WERI-Rb-1 (cell line): ENCODE data around the gene PDE7B.

Experiments used
- DNase-seq: peaks from one replicate; pipeline ENCODE4 v3.0.0-alpha.2; 2020
- H3K27ac ChIP-seq: fragments of 250-450 bp; sonication (Bioruptor Pico); 2 replicates; pipeline ENCODE4 v1.5.1; 2020; ENCODE audit warnings: mild to moderate bottlenecking, moderate library complexity
- H3K27me3 ChIP-seq: fragments of 250-450 bp; sonication (Bioruptor Pico); 2 replicates; pipeline ENCODE4 v1.5.1; 2021; ENCODE audit warnings: mild to moderate bottlenecking, low read depth, moderate library complexity; ENCODE audit not compliant: insufficient read depth, severe bottlenecking
- H3K36me3 ChIP-seq: fragments of 250-450 bp; sonication (Bioruptor Pico); 2 replicates; pipeline ENCODE4 v1.5.1; 2020; ENCODE audit warnings: mild to moderate bottlenecking, moderate library complexity
- H3K4me3 ChIP-seq: 2 replicates; pipeline ENCODE4 v1.5.1; 2011; ENCODE audit warnings: low read depth, mild to moderate bottlenecking, control low read depth, low read length
- H3K9me3 ChIP-seq: fragments of 250-450 bp; sonication (Bioruptor Pico); 2 replicates; pipeline ENCODE4 v1.5.1; 2021; ENCODE audit warnings: mild to moderate bottlenecking, moderate library complexity; ENCODE audit not compliant: severe bottlenecking
- TF ChIP-seq, protein P1 (sequence below): IDR thresholded peaks from 2 replicates; pipeline ENCODE4 v1.5.1; 2011; ENCODE audit warnings: low read depth, mild to moderate bottlenecking, control low read depth, inconsistent platforms, low read length

The PDE7B gene

DNA sequence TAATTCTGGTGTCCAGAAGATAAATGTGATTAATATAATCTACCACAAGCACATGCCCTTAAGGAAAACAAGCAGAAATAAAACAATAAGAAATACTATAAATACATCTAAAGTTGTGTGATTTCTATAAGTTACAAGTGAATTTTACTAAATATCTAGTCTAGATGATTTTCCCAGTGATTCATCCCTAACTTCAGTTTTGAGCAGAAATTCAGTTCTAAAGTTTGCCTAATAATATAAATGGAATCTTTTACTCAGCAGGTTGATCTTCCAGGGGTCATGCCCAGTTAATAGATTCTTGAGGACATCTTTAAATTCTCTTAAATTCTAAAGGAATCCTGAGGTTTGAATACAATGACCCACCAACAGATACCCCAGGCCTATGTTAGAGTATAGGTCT, 37.3 kb downstream of the PDE7B start:
- H3K4me3 ChIP-seq, result no peak overlapping the region
- H3K27me3 ChIP-seq, result no peaks in the 10 kb centered on the region
- no peak for DNase-seq
- no peak overlapping the region for H3K27ac ChIP-seq
- TF ChIP-seq, protein P1, sequence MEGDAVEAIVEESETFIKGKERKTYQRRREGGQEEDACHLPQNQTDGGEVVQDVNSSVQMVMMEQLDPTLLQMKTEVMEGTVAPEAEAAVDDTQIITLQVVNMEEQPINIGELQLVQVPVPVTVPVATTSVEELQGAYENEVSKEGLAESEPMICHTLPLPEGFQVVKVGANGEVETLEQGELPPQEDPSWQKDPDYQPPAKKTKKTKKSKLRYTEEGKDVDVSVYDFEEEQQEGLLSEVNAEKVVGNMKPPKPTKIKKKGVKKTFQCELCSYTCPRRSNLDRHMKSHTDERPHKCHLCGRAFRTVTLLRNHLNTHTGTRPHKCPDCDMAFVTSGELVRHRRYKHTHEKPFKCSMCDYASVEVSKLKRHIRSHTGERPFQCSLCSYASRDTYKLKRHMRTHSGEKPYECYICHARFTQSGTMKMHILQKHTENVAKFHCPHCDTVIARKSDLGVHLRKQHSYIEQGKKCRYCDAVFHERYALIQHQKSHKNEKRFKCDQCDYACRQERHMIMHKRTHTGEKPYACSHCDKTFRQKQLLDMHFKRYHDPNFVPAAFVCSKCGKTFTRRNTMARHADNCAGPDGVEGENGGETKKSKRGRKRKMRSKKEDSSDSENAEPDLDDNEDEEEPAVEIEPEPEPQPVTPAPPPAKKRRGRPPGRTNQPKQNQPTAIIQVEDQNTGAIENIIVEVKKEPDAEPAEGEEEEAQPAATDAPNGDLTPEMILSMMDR, result no peak
- H3K9me3 ChIP-seq, result no peaks in the 10 kb centered on the region
- H3K36me3 ChIP-seq, result no peaks in the 10 kb centered on the region

DNA sequence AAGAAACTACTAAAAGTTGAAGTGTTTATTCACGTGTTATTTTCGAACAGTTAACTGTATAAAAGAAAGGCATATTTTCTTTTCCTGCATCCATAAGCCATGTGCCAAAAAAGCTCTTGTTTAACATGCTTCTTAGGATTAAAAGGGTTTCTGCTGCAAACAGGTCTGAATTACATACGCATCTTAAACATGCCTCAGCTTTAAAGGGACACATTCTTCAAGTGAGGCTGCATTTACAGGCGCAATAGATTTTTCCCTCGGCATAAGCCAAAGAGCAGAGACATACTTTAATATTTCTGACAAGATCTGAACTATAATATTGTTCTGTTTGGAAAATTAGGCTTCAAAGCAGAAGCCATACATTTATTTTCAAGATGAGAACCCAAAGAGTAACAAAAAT, 39.4 kb downstream of the PDE7B start:
- no peak overlapping the region for H3K27ac ChIP-seq
- H3K36me3 ChIP-seq, result no peaks in the 10 kb centered on the region
- DNase-seq, result no peak
- no peaks in the 10 kb centered on the region for H3K9me3 ChIP-seq
- no peaks in the 10 kb centered on the region for H3K27me3 ChIP-seq
- TF ChIP-seq, protein P1, result no peak
- no peak overlapping the region for H3K4me3 ChIP-seq

DNA sequence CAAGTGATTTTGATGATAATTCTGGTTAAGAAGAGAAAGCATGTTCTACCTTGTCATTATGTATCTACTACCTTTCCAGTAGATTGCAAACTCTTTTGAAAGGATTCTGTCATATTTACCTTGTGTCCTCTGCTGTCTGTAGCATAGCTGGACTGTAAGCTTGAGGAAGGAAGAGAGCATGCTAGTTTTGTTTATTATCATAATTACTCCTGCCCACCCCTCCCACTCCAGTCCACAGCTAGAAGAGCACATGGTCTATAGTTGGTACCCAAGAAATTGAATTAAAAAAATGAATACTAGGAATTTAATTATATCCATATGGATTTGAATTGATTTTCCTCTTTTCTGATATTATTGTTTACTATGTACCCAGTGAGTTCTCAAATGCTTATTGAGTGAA, 40.2 kb downstream of the PDE7B start:
- DNase-seq, result no peak
- Histone ChIP-seq H3K4me3 (no peak overlapping the region), H3K27ac (no peak overlapping the region), H3K27me3 (no peaks in the 10 kb centered on the region), H3K36me3 (no peaks in the 10 kb centered on the region), H3K9me3 (no peaks in the 10 kb centered on the region)
- TF ChIP-seq, protein P1, result no peak

GRCh38 chr6:135895231-135895911, 43.9 kb downstream of the PDE7B start:
- TF ChIP-seq, protein P1, result no peak
- no peaks in the 10 kb centered on the region for H3K27me3 ChIP-seq
- H3K9me3 ChIP-seq, result no peaks in the 10 kb centered on the region
- no peaks in the 10 kb centered on the region for H3K36me3 ChIP-seq
- no peak for DNase-seq
- H3K27ac ChIP-seq, result no peak overlapping the region
- no peak overlapping the region for H3K4me3 ChIP-seq

- TF ChIP-seq, protein P1, result no peak
- no peaks in the 10 kb centered on the region for H3K27me3 ChIP-seq
- H3K27ac ChIP-seq, result no peak overlapping the region
- no peaks in the 10 kb centered on the region for H3K9me3 ChIP-seq
- no peak overlapping the region for H3K4me3 ChIP-seq
- DNase-seq, result no peak
- no peaks in the 10 kb centered on the region for H3K36me3 ChIP-seq
Observed at GRCh38 chr6:135897087-135897486, 45.6 kb downstream of the PDE7B start.
